WI38 (cell line): ENCODE results near the gene OSBPL2.
A peak's percentile ranks its signal among the peaks of the same experiment; 100 is the strongest.

Source experiments
- H3K4me3 ChIP-seq: 2 replicates; pipeline ENCODE4 v1.5.1; 2011; ENCODE audit warnings: low read depth, mild to moderate bottlenecking, control low read depth, low read length
- CTCF ChIP-seq: IDR thresholded peaks from 2 replicates; pipeline ENCODE4 v1.5.1; 2012; ENCODE audit warnings: low read depth, mild to moderate bottlenecking, control low read depth, low read length

Gene OSBPL2

DNA sequence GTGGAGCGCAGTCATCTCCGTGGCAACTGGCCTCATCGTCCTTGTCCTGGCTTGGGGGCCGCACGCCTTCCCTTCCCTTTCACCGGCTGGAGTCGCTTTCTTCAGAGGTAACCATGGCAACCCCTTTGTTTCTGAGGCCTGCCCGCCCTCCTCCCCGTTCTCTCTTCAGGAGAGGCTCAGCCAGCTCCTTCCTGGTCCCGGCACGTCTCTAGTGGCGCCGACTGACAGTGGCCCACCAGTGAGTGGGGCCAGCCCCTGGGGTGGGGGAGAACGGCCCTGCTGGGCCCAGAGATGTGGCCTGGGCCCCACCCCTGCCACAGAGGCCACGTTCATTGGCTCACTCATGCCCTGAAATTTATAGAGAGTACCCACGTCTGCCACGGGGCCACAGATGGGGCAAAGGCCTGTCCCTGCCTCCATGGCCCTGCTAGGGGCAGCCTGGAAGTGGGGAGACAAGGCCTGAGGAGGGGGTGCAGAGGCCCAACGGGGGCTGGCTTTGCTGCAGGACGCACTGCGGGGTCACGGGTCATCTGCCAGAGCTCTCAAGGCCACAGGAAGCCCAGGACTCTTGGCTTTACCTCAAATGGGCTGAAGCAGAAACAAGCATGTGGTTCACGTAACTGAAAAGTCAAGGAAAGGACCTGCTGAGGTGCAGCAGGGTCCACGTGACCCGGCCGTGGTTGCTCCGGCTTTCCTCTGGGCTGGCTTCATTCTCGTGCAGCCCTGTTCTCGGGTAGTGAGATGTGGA, 1.4 kb upstream of the OSBPL2 start:
- no peak overlapping the region for H3K4me3 ChIP-seq
- no peak for TF ChIP-seq CTCF

DNA sequence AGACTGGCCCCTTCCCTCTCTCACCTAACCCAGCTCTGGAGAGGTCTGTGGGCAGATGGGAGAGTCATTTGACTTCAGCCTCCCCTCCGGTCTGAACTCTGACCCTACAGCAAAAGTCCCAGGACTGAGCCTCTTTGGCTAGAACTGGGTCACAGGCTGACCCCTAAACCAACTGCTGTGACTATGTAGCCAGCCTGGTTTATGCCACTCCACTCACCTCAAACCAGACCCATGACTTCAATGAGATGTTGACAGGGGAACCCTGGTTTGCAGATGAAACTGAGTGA, 864 bp upstream of the OSBPL2 start:
- H3K4me3 ChIP-seq, result no peak overlapping the region
- no peak for TF ChIP-seq CTCF

DNA sequence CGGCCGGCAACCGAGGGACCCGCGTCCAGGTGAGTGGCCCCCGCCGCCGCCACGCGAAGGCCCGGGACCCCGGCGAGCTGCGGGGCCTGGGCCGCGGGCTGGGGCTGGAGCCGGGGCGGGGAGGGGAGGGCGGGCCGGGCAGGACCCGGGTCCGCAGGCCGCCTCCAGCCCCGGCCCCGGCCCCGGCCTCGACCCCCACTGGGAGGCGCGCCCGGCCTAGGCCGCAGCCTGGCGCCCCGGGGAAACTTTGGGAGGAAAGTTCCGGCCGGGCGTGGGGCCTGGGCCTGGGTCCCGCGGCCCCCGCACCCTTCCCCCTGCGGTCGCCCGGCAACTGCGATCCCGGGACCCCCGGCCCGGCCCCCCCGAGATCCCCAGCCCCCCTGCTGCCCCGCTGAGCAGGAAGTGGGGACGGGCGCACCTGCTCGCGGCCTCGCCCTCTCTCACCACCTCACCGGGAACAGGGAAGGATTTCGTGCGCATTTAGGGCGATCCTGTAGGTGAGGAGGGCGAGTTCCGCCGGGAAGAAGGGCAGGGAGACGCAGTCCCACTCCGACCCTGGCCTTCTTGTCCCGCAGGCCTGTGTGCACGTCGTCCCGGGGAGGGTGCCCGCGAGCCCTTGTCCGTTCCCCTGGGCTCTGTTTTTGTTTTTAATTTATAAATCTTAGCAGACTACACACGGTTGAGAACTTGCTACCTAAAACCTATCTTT, 402 bp downstream of the OSBPL2 start:
- peak overlapping the region; percentile 76 for H3K4me3 ChIP-seq
- TF ChIP-seq CTCF, result no peak

DNA sequence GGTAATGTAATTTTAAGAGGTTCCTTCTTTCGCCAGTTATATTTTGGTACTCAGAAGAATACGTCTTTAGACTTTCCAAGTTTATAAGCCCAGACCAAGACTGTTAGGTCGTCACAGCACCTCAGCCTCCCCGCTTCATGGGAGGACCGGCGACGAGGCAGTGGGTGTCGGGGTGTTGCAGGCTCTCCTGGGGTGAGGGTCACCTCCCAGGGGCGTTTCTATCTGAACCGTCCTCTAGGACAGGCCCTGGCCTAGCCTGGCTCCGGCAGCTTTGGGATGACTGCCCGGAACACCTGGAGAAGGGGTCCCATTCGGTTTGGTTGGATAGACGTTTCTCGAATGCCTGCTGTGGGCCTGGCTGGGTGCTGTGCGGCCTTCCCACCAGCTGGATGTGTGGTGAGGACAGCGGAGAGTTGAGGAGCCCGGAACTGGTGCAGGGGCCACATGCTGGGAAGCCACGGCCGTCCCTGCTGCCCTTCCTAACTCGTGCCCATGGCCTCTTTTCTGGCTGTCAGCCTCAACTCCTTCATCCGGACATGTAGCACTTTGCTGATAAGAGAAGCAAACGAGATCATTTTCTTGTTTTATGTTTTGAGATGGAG, 1.1 kb downstream of the OSBPL2 start:
- TF ChIP-seq CTCF, result no peak
- peak overlapping the region; percentile 76 for H3K4me3 ChIP-seq

DNA sequence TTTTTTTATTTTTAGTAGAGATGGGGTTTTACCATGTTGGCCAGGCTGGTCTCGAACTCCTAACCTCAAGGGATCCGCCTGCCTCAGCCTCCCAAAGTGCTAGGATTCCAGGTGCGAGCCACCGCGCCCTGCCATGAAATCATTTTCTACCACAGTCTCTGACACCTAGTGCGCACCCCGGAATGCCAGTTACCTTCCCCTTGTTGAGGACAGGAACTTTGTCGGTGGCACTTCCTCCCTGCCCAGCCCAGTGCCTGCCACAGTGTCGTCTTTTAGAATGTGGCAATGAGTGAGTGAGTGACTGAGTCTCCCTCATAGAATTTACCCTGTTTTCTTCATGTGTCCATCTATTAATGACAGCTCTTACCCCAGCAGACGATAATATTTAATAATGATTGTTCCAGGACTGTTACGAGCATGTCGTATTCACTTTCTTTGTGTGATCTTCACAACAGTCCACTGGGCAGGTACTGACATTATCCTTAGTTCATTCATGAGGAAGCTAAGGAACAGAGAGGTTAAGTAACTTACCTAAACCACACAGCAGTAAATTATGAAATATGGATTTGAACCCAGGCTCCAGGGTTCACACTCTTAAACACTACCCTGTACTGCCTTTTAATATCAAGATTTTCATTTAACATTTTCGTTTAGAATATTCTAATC, 1.8 kb downstream of the OSBPL2 start:
- no peak overlapping the region for H3K4me3 ChIP-seq

GRCh38 chr20:62241506-62241905, 3.2 kb downstream of the OSBPL2 start:
- TF ChIP-seq CTCF, result no peak
- H3K4me3 ChIP-seq, result no peak overlapping the region

More for the DNA sequence above, 1.8 kb downstream of the OSBPL2 start:
- no peak for TF ChIP-seq CTCF

- no peak overlapping the region for H3K4me3 ChIP-seq
- no peak for TF ChIP-seq CTCF
These were observed 3.9 kb downstream of the OSBPL2 start for GRCh38 chr20:62242176-62242575.
